ENCODE results near the gene GARNL3.

The GARNL3 gene

GRCh38 chr9:127314911-127315310 lies 50.3 kb downstream of the GARNL3 start:
- no peak for DNase-seq

- DNase-seq: no peak
Measured at GRCh38 chr9:127316586-127317323, 52.2 kb downstream of the GARNL3 start.

- DNase-seq: no peak
Measured at GRCh38 chr9:127318651-127319167, 54.1 kb downstream of the GARNL3 start.

- DNase-seq: no peak
Measured at GRCh38 chr9:127319366-127320114, 55.0 kb downstream of the GARNL3 start.

GRCh38 chr9:127320115-127320378 lies 55.5 kb downstream of the GARNL3 start:
- no peak for DNase-seq

GRCh38 chr9:127323393-127323792 lies 58.8 kb downstream of the GARNL3 start:
- DNase-seq: no peak

- DNase-seq: no peak
Measured at GRCh38 chr9:127330501-127330900, 65.9 kb downstream of the GARNL3 start.

- no peak for DNase-seq
Measured at GRCh38 chr9:127333221-127334064, 68.9 kb downstream of the GARNL3 start.

GRCh38 chr9:127334725-127335124 lies 70.2 kb downstream of the GARNL3 start:
- no peak for DNase-seq

- no peak for DNase-seq
Measured at GRCh38 chr9:127336086-127336485, 71.5 kb downstream of the GARNL3 start.

- no peak for DNase-seq
Measured at GRCh38 chr9:127336506-127337352, 72.2 kb downstream of the GARNL3 start.

- no peak for DNase-seq
Measured at GRCh38 chr9:127340721-127341120, 76.1 kb downstream of the GARNL3 start.

- no peak for DNase-seq
Measured at GRCh38 chr9:127341152-127341551, 76.6 kb downstream of the GARNL3 start.

GRCh38 chr9:127344368-127345000 lies 79.9 kb downstream of the GARNL3 start:
- no peak for DNase-seq

GRCh38 chr9:127345566-127345965 lies 81.0 kb downstream of the GARNL3 start:
- DNase-seq: no peak

GRCh38 chr9:127346584-127346983 lies 82.0 kb downstream of the GARNL3 start:
- DNase-seq: no peak

GRCh38 chr9:127347831-127348776 lies 83.5 kb downstream of the GARNL3 start:
- DNase-seq: no peak

GRCh38 chr9:127349483-127350113 lies 85.0 kb downstream of the GARNL3 start:
- DNase-seq: no peak

- no peak for DNase-seq
Measured at GRCh38 chr9:127351182-127352166, 86.9 kb downstream of the GARNL3 start.

All from NCI-H1048 (cell line).